B cell (primary cell): ENCODE data around the gene KRTAP9-4. TPM values are rescaled to one million over a fixed set of nuclear protein-coding genes. Genes with fewer than 3 reads are reported as not detected.
"Not testable (repeated sequence)": the region's sequence is repeated elsewhere in the genome, so short reads cannot be mapped to it uniquely, and the experiment has no call there.

Source experiments
- ATAC-seq: fragments of 200-7000 bp; cut with Tn5 transposase; one replicate; pipeline ENCODE4 v1.10.0; 2021; ENCODE audit warnings: low read depth, mild to moderate bottlenecking, moderate number of reproducible peaks, moderate library complexity
- CTCF ChIA-PET: fragments of 350-600 bp; sonication (Branson Sonifier 250); formaldehyde crosslinking; loops from one replicate; lab custom pipeline; 2021; ENCODE audit warnings: antibody characterized with exemption, inconsistent platforms; lab: Charles Lee
- POLR2A ChIA-PET: fragments of 350-600 bp; sonication (Branson Sonifier 250); formaldehyde crosslinking; loops from one replicate; lab custom pipeline; 2021; ENCODE audit warnings: antibody characterized with exemption; lab: Charles Lee
- DNase-seq: peaks from one replicate; pipeline ENCODE4 v3.0.0; 2013
- H2AFZ ChIP-seq: 2 replicates; pipeline ENCODE4 v1.6.1; 2012; ENCODE audit warnings: mild to moderate bottlenecking, low read depth, low read length; ENCODE audit not compliant: insufficient read depth, poor library complexity, severe bottlenecking
- H3K27ac ChIP-seq, 2 donors: 1 replicate in 1 of 2; 2 replicates in 1 of 2; pipeline ENCODE4 v1.5.1; 2012 to 2013; ENCODE audit warnings: low read length in 2 of 2, mild to moderate bottlenecking in 2 of 2, moderate library complexity in 1 of 2
- H3K27me3 ChIP-seq, 4 experiments: fragments of 200-600 bp in 1 of 4; sonication (generic) in 1 of 4; replicated peaks in 1 of 4; 1 replicate in 2 of 4; 2 replicates in 2 of 4; pipeline versions ENCODE4 v1.6.1 to v1.7.0; 2013 to 2016; ENCODE audit warnings: low read length in 3 of 4, mild to moderate bottlenecking in 2 of 4, mixed read lengths in 1 of 4, moderate library complexity in 1 of 4; ENCODE audit not compliant: insufficient read depth in 4 of 4, control insufficient read depth in 3 of 4; ENCODE audit errors: control extremely low read depth in 1 of 4
- H3K36me3 ChIP-seq, 2 experiments: replicated peaks in 1 of 2; 1 replicate in 1 of 2; 2 replicates in 1 of 2; pipeline versions ENCODE4 v1.6.1 to v1.7.1; 2013; ENCODE audit warnings: low read length in 1 of 2; ENCODE audit not compliant: insufficient read depth in 2 of 2, control insufficient read depth in 1 of 2; ENCODE audit errors: control extremely low read depth in 1 of 2, extremely low read depth in 1 of 2
- H3K4me1 ChIP-seq, 2 donors: fragments of 200-600 bp in 1 of 2; sonication (generic) in 1 of 2; 1 replicate in 1 of 2; 2 replicates in 1 of 2; pipeline versions ENCODE4 v1.5.1 to v1.6.1; 2013 to 2017; ENCODE audit warnings: low read length in 2 of 2; ENCODE audit not compliant: control insufficient read depth in 2 of 2, insufficient read depth in 2 of 2
- H3K4me2 ChIP-seq: replicated peaks from 2 replicates; pipeline ENCODE3; 2012; ENCODE audit warnings: mild to moderate bottlenecking, low read depth, low read length; ENCODE audit not compliant: poor library complexity, severe bottlenecking
- H3K4me3 ChIP-seq, 5 experiments: fragments of 200-600 bp in 1 of 5; sonication (generic) in 1 of 5; 1 replicate in 3 of 5; 2 replicates in 2 of 5; pipeline versions ENCODE4 v1.5.1 to v1.7.0; 2011 to 2016; ENCODE audit warnings: low read length in 4 of 5, mild to moderate bottlenecking in 4 of 5, low read depth in 2 of 5, control low read depth in 1 of 5, moderate library complexity in 1 of 5; ENCODE audit not compliant: insufficient read depth in 1 of 5; ENCODE audit errors: control extremely low read depth in 1 of 5, extremely low read depth in 1 of 5
- H3K79me2 ChIP-seq: fragments of 200-600 bp; sonication (generic); one replicate; pipeline ENCODE4 v1.6.0; 2016; ENCODE audit warnings: low read length; ENCODE audit not compliant: control insufficient read depth, insufficient read depth
- H3K9ac ChIP-seq: fragments of 200-600 bp; sonication (generic); 2 replicates; pipeline ENCODE4 v1.6.1; 2017; ENCODE audit warnings: mild to moderate bottlenecking, low read length, moderate library complexity
- H3K9me3 ChIP-seq, 3 donors: one replicate each; pipeline versions ENCODE4 v1.6.1 to v1.7.1; 2013; ENCODE audit warnings: low read length in 2 of 3; ENCODE audit not compliant: control insufficient read depth in 2 of 3, insufficient read depth in 1 of 3; ENCODE audit errors: control extremely low read depth in 1 of 3
- H4K20me1 ChIP-seq: 2 replicates; pipeline ENCODE4 v1.6.0; 2012; ENCODE audit warnings: mild to moderate bottlenecking, low read length; ENCODE audit not compliant: insufficient read depth, control insufficient read depth, poor library complexity, severe bottlenecking
- H3K27ac Mint-ChIP-seq: one replicate; pipeline ENCODE4 v1.8.0; 2021; ENCODE audit warnings: mixed read lengths
- H3K27me3 Mint-ChIP-seq: one replicate; pipeline ENCODE4 v1.8.0; 2021; ENCODE audit warnings: mixed read lengths
- H3K4me1 Mint-ChIP-seq: one replicate; pipeline ENCODE4 v1.8.0; 2021; ENCODE audit warnings: mixed read lengths
- H3K4me3 Mint-ChIP-seq: one replicate; pipeline ENCODE4 v1.8.0; 2021; ENCODE audit warnings: mixed read lengths
- H3K9me3 Mint-ChIP-seq: one replicate; pipeline ENCODE4 v1.8.0; 2022; ENCODE audit warnings: mixed read lengths; ENCODE audit not compliant: insufficient read depth
- EZH2 ChIP-seq: IDR thresholded peaks from 2 replicates; pipeline ENCODE4 v1.6.1; 2012; ENCODE audit warnings: borderline replicate concordance, low read depth, mild to moderate bottlenecking, moderate library complexity, low read length; ENCODE audit not compliant: insufficient read depth, poor library complexity, severe bottlenecking
- WGBS: methylation state at CpG from one replicate; pipeline ENCODE4 v1.1.5; 2013; ENCODE audit warnings: missing lambda C conversion rate; ENCODE audit not compliant: insufficient coverage; 5-methylcytosine and 5-hydroxymethylcytosine counted together
- intact Hi-C: fragments of 100-400 bp; cut with micrococcal nuclease; formaldehyde crosslinking; loops from one replicate; pipeline ENCODE4 v1.10.0; 2022
- polyA plus RNA-seq: library from polyadenylated mRNA; depleted of rRNA; stranded (reverse); fragments of >200 nt; gene quantifications from 2 replicates; pipeline ENCODE4 v1.2.3, GENCODE V29; 2012
- total RNA-seq, 2 donors: library from RNA; stranded (reverse); fragments of 120-200 nt in 1 of 2; gene quantifications; 1 replicate in 1 of 2; 2 replicates in 1 of 2; pipeline versions ENCODE4 v1.2.3 to v1.2.4, GENCODE V29; 2013 to 2022
- TF ChIP-seq, protein P1 (sequence below): fragments of 200-600 bp; IDR thresholded peaks from one replicate; pipeline ENCODE4 v1.8.0; 2022; ENCODE audit warnings: antibody characterized with exemption, mild to moderate bottlenecking

Gene KRTAP9-4
- total and polyA plus RNA-seq, 2 donors (not counting 1 experiment from before 2014, with no cell fraction given): not detected

DNA sequence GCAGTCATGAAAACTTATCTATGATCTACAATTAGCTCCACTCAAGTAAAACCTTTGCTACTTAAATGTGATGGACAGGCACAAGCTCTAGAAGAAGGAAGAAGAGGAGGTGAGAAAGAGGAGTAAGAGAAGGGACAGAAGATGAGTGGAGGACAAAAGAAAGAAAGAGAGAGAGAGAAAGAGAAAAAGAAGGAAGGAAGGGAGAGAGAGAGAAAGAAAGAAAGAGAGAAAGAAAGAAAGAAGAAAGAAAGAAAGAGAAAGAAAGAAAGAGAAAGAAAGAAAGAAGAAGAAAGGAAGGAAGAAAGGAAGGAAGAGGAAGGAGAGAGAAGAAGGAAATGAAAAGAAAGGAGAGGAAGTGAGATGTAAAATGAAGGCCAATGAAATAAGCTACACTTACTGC, 19.4 kb upstream of the KRTAP9-4 start:
- Histone ChIP-seq H3K4me2 (no peak overlapping the region), H3K36me3 (no peaks in the 10 kb centered on the region), H2AFZ (no peak overlapping the region), H3K4me3 (no peak overlapping the region), H3K9me3 (peaks cover 0 to 3% (median 0%) of the 10 kb centered on the region in 3 donors), H3K79me2 (no peaks in the 10 kb centered on the region), H3K4me1 (peaks cover 0 to 4% of the 10 kb centered on the region in 2 donors), H3K9ac (no peak overlapping the region), H3K27me3 (no peaks in the 10 kb centered on the region), H3K27ac (no peak overlapping the region), H4K20me1 (no peaks in the 10 kb centered on the region)
- TF ChIP-seq, protein P1, sequence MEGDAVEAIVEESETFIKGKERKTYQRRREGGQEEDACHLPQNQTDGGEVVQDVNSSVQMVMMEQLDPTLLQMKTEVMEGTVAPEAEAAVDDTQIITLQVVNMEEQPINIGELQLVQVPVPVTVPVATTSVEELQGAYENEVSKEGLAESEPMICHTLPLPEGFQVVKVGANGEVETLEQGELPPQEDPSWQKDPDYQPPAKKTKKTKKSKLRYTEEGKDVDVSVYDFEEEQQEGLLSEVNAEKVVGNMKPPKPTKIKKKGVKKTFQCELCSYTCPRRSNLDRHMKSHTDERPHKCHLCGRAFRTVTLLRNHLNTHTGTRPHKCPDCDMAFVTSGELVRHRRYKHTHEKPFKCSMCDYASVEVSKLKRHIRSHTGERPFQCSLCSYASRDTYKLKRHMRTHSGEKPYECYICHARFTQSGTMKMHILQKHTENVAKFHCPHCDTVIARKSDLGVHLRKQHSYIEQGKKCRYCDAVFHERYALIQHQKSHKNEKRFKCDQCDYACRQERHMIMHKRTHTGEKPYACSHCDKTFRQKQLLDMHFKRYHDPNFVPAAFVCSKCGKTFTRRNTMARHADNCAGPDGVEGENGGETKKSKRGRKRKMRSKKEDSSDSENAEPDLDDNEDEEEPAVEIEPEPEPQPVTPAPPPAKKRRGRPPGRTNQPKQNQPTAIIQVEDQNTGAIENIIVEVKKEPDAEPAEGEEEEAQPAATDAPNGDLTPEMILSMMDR: no peak
- no peak for DNase-seq
- Mint-ChIP-seq H3K4me3 (no peak overlapping the region), H3K27ac (no peak overlapping the region), H3K27me3 (peaks cover 38% of the 10 kb centered on the region), H3K9me3 (no peaks in the 10 kb centered on the region), H3K4me1 (peaks cover 2% of the 10 kb centered on the region)
- no peak for ATAC-seq
- ChIA-PET POLR2A (no interaction called here), CTCF (no interaction called here)
- intact Hi-C loops: no loop called here

DNA sequence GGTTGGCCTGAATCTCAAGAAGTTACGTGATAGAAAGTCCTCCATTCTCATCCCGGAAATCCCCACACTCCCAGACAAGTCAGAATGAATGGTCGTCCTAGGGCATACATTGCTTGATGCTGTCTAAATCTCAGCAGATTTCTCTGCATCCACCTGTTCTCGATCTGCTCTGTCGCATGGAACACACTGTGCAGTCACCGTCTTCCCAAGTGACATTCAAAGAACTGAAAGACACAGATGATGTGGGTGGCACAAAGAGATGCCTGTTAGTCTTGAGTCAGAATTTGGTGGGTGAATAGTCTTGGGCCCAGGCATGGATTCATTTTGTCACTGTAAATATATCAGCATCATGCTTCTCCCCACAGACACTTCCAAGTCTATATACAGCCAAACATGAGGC, 17.8 kb upstream of the KRTAP9-4 start:
- peaks cover 2% of the 10 kb centered on the region for H3K4me1 Mint-ChIP-seq
- Histone ChIP-seq H3K9me3 (peaks cover 0 to 3% (median 0%) of the 10 kb centered on the region in 3 donors), H2AFZ (no peak overlapping the region), H3K4me2 (no peak overlapping the region), H3K79me2 (no peaks in the 10 kb centered on the region), H3K9ac (no peak overlapping the region), H4K20me1 (no peaks in the 10 kb centered on the region), H3K36me3 (no peaks in the 10 kb centered on the region), H3K4me3 (no peak overlapping the region), H3K4me1 (peaks cover 0 to 4% of the 10 kb centered on the region in 2 donors), H3K27ac (no peak overlapping the region), H3K27me3 (no peaks in the 10 kb centered on the region)
- no peak for DNase-seq
- no peak for TF ChIP-seq EZH2
- TF ChIP-seq, protein P1: no peak
- H3K4me3 Mint-ChIP-seq: no peak overlapping the region
- no peaks in the 10 kb centered on the region for H3K9me3 Mint-ChIP-seq
- intact Hi-C loops: no loop called here
- WGBS: 95% methylated on average over 6 of the region's 6 CpGs
- H3K27me3 Mint-ChIP-seq: peaks cover 45% of the 10 kb centered on the region
- POLR2A ChIA-PET: no interaction called here
- no peak for ATAC-seq
- CTCF ChIA-PET: no interaction called here
- H3K27ac Mint-ChIP-seq: no peak overlapping the region

- H3K4me3 Mint-ChIP-seq, H3K9me3 Mint-ChIP-seq, H4K20me1 ChIP-seq, H3K36me3 ChIP-seq, H3K4me1 ChIP-seq, H2AFZ ChIP-seq, intact Hi-C loops, CTCF ChIA-PET, H3K27ac Mint-ChIP-seq, H3K79me2 ChIP-seq, H3K27me3 ChIP-seq, H3K4me2 ChIP-seq, H3K27ac ChIP-seq, H3K4me1 Mint-ChIP-seq, ATAC-seq, DNase-seq, H3K9ac ChIP-seq, H3K4me3 ChIP-seq, POLR2A ChIA-PET, H3K9me3 ChIP-seq: not testable (repeated sequence)
- WGBS: 60% methylated on average over 1 of the region's 1 CpG
- H3K27me3 Mint-ChIP-seq: peaks cover 48% of the 10 kb centered on the region
These were observed 16.9 kb upstream of the KRTAP9-4 start, which contains the start of gene KRTAP9-3 for GRCh38 chr17:41232399-41233105. Gene KRTAP9-3, plus strand, starts transcription at chr17:41232449. Its CDS starts 53 bp downstream, at chr17:41232502.
